ENCODE results near the gene YEATS2.

YEATS2 gene

GRCh38 chr3:183815951-183816475, 118.4 kb downstream of the YEATS2 start:
- no peak overlapping the region for H3K4me3 ChIP-seq (ENCODE audit: low read depth, low read length)
- no peak for TF ChIP-seq CTCF (conservative IDR thresholded peaks at IDR 0.05; ENCODE audit: low read depth, low read length)
- no peak for DNase-seq (ENCODE audit: low read depth)

GRCh38 chr3:183816681-183817510, 119.3 kb downstream of the YEATS2 start:
- no peak for TF ChIP-seq CTCF (conservative IDR thresholded peaks at IDR 0.05; ENCODE audit: low read depth, low read length)
- no peak overlapping the region for H3K4me3 ChIP-seq (ENCODE audit: low read depth, low read length)
- no peak for DNase-seq (ENCODE audit: low read depth)

GRCh38 chr3:183817639-183818038, 120.0 kb downstream of the YEATS2 start:
- no peak overlapping the region for H3K4me3 ChIP-seq (ENCODE audit: low read depth, low read length)
- TF ChIP-seq CTCF (conservative IDR thresholded peaks at IDR 0.05; ENCODE audit: low read depth, low read length) = no peak
- DNase-seq (ENCODE audit: low read depth) = no peak

GRCh38 chr3:183818041-183818620, 120.5 kb downstream of the YEATS2 start:
- no peak overlapping the region for H3K4me3 ChIP-seq (ENCODE audit: low read depth, low read length)
- no peak for TF ChIP-seq CTCF (conservative IDR thresholded peaks at IDR 0.05; ENCODE audit: low read depth, low read length)
- no peak for DNase-seq (ENCODE audit: low read depth)

GRCh38 chr3:183818706-183819624, 121.4 kb downstream of the YEATS2 start:
- TF ChIP-seq CTCF (conservative IDR thresholded peaks at IDR 0.05; ENCODE audit: low read depth, low read length) = no peak
- no peak for DNase-seq (ENCODE audit: low read depth)
- H3K4me3 ChIP-seq (ENCODE audit: low read depth, low read length) = no peak overlapping the region

- H3K4me3 ChIP-seq (ENCODE audit: low read depth, low read length) = no peak overlapping the region
- TF ChIP-seq CTCF (conservative IDR thresholded peaks at IDR 0.05; ENCODE audit: low read depth, low read length) = no peak
- no peak for DNase-seq (ENCODE audit: low read depth)
These were observed 122.2 kb downstream of the YEATS2 start for GRCh38 chr3:183819831-183820230.
